GM12801 (cell line): ENCODE data around the gene EEF2K.

Experiments
- CTCF ChIP-seq: IDR thresholded peaks from one replicate; pipeline ENCODE4 v1.5.1; 2011; ENCODE audit warnings: control low read depth; ENCODE audit not compliant: insufficient read length; ENCODE audit errors: extremely low read depth

EEF2K gene

DNA sequence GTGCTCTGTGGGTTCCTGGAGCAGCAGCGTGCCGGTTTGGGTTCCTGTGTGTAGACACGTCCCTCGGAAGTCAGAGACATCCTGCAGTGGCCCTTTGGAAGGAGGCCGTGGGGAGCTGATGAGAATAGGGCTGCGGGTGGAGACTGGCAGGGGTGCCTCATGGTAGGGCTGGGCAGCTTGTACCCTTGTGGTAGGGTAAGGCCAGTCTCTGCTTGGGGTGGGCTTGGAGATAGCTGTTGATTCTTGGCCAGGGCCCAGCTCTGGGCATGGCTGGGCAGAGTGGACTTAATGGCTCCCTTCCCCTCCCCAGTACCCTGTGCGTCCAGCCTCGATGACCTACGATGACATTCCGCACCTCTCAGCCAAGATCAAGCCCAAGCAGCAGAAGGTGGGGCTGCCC lies 101.8 kb downstream of the EEF2K start:
- no peak for TF ChIP-seq CTCF

- no peak for TF ChIP-seq CTCF
Observed at GRCh38 chr16:22308824-22309520, 102.9 kb downstream of the EEF2K start.

DNA sequence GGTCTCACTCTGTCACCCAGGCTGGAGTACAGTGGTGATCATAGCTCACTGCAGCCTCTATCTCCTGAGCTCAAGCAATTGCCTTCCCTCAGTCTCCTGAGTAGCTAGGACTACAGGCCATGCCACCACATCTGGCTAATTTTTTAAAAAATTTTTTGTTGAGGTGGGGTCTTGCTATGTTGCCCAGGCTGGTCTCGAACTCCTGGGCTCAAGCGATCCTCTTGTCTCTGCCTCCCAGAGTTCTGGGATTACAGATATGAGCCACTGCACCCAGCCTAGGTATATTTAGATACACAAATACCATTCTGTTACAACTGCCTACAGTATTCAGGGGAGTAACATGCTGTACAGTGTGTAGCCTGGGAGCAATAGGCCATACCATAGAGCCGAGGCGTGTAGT lies 105.4 kb downstream of the EEF2K start:
- TF ChIP-seq CTCF: no peak

- TF ChIP-seq CTCF: no peak
Observed at GRCh38 chr16:22312897-22313781, 107.1 kb downstream of the EEF2K start.

DNA sequence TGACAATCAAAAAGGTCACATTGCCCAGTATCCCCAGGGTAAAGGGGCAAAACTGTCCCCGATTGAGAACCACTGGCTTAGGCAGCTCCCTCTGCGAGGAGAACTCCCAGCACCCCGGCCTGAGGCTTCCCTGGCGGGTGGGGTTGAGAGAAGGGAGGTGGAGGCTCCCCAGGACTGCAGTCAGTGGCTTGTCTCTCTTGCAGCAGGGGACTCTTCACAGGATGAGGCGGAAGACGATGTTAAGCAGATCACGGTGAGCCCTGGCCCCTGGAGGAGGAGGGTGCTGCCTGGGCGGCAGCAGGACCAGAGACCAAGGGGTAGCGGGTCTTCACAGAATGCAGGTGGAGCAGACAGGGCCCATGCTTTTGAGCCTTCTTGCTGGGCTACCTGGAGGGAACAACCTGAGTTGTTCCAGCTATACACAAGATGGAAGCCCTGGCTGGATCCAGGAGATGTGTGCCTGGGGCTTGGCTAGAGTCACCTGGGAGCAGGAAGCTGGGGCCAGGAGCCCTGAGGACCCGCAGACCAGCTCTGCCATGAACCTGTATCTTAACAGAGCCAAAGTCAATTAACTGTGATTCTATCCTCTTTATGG lies 107.9 kb downstream of the EEF2K start:
- no peak for TF ChIP-seq CTCF

GRCh38 chr16:22314661-22315626 lies 108.9 kb downstream of the EEF2K start:
- TF ChIP-seq CTCF: no peak
